ENCODE measurements around the gene EIF4E2. TPM values are rescaled to one million over a fixed set of nuclear protein-coding genes. Genes with fewer than 3 reads are reported as not detected.

Gene EIF4E2
- total RNA-seq, 3 donors from 2014 or later (not counting 1 experiment from before 2014, with no cell fraction given), result 62.2 to 67.6 (median 63.5) TPM

DNA sequence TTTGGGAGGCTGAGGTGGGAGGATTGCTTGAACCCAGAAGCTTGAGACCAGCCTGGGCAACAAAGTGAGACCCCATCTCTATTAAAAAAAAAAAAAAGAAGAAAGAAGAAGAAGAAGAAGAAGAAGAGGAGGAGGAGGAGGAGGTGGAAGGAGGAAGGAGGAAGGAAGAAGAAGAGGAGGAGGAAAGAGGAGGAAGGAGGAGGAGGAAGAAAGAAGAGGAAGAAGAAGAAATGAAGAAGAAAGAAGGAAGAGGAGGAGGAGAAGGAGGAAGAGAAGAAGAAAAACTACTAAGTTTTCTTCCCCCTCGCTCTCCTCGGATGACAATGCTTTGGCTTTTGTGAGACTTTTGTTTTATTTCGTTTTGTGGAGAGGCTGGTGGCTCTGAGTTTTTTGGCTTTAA lies 52.8 kb downstream of the EIF4E2 start:
- H3K36me3 Mint-ChIP-seq, result no peaks in the 10 kb centered on the region
- DNase-seq (no peak), ATAC-seq (no peak)
- WGBS (ENCODE audit: insufficient coverage), result no CpG with 5 or more reads among the region's 3 CpGs
- no peak overlapping the region for H3K27ac ChIP-seq (ENCODE audit: low read length)
- H3K27ac Mint-ChIP-seq, result no peak overlapping the region
- no peaks in the 10 kb centered on the region for H3K27me3 ChIP-seq (ENCODE audit: control insufficient read depth, insufficient read depth, low read length)
- intact Hi-C loops (cut with micrococcal nuclease), result loop anchor here (10.0 kb wide), 1 partner anchor 422 kb away; no protein-coding TSS in a partner anchor
- peak overlapping the region; percentile 56 for H3K4me3 Mint-ChIP-seq
- no peaks in the 10 kb centered on the region for H3K9me3 ChIP-seq (ENCODE audit: control insufficient read depth, insufficient read depth, low read length)
- peaks cover 6 to 14% of the 10 kb centered on the region in 2 donors for H3K27me3 Mint-ChIP-seq (ENCODE audit: low read depth in 2 of 2)
- H3K36me3 ChIP-seq (ENCODE audit: control insufficient read depth, insufficient read depth, low read length), result no peaks in the 10 kb centered on the region
- peaks cover 9% of the 10 kb centered on the region for H3K4me1 ChIP-seq (ENCODE audit: control insufficient read depth, insufficient read depth, low read length)
- no peaks in the 10 kb centered on the region for H3K9me3 Mint-ChIP-seq
- peaks cover 0 to 7% of the 10 kb centered on the region in 2 donors for H3K4me1 Mint-ChIP-seq
- TF ChIP-seq, protein P1, sequence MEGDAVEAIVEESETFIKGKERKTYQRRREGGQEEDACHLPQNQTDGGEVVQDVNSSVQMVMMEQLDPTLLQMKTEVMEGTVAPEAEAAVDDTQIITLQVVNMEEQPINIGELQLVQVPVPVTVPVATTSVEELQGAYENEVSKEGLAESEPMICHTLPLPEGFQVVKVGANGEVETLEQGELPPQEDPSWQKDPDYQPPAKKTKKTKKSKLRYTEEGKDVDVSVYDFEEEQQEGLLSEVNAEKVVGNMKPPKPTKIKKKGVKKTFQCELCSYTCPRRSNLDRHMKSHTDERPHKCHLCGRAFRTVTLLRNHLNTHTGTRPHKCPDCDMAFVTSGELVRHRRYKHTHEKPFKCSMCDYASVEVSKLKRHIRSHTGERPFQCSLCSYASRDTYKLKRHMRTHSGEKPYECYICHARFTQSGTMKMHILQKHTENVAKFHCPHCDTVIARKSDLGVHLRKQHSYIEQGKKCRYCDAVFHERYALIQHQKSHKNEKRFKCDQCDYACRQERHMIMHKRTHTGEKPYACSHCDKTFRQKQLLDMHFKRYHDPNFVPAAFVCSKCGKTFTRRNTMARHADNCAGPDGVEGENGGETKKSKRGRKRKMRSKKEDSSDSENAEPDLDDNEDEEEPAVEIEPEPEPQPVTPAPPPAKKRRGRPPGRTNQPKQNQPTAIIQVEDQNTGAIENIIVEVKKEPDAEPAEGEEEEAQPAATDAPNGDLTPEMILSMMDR (IDR thresholded peaks at IDR 0.05), result no peak
- H3K4me3 ChIP-seq (ENCODE audit: low read length), result no peak overlapping the region

DNA sequence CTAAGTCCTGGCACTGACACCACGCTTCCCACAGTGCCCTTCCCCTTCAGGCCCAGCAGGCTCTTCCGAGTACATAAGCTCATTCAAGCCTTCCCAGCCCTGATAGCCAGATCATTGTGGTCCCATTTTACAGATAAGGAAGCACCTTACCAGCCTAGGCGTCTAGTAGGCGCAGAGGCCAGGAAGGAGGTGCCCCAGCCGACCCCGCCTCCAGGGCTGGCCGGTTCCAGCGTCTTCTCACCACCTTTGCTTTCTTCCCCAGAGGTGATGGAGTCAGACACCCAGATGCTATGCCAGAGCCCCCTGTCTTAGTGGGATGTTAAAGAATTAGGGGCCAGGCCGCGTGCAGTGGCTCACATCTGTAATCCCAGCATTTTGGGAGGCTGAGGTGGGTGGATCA lies 54.0 kb downstream of the EIF4E2 start:
- intact Hi-C loops (cut with micrococcal nuclease), result loop anchor here (10.0 kb wide), 1 partner anchor 420 kb away; no protein-coding TSS in a partner anchor
- H3K9me3 ChIP-seq (ENCODE audit: control insufficient read depth, insufficient read depth, low read length), result no peaks in the 10 kb centered on the region
- H3K4me1 ChIP-seq (ENCODE audit: control insufficient read depth, insufficient read depth, low read length), result peaks cover 9% of the 10 kb centered on the region
- no peak overlapping the region for H3K4me3 ChIP-seq (ENCODE audit: low read length)
- no peaks in the 10 kb centered on the region for H3K27me3 ChIP-seq (ENCODE audit: control insufficient read depth, insufficient read depth, low read length)
- H3K9me3 Mint-ChIP-seq, result no peaks in the 10 kb centered on the region
- TF ChIP-seq, protein P1 (IDR thresholded peaks at IDR 0.05), result no peak
- 92% methylated on average over 8 of the region's 10 CpGs for WGBS (ENCODE audit: insufficient coverage)
- DNase-seq (no peak), ATAC-seq (no peak)
- peaks cover 6 to 14% of the 10 kb centered on the region in 2 donors for H3K27me3 Mint-ChIP-seq (ENCODE audit: low read depth in 2 of 2)
- peak overlapping the region; percentile 31 for H3K4me3 Mint-ChIP-seq
- no peaks in the 10 kb centered on the region for H3K36me3 ChIP-seq (ENCODE audit: control insufficient read depth, insufficient read depth, low read length)
- H3K27ac ChIP-seq (ENCODE audit: low read length), result no peak overlapping the region
- no peak overlapping the region for H3K27ac Mint-ChIP-seq
- peaks cover 0 to 7% of the 10 kb centered on the region in 2 donors for H3K4me1 Mint-ChIP-seq
- H3K36me3 Mint-ChIP-seq, result no peaks in the 10 kb centered on the region

DNA sequence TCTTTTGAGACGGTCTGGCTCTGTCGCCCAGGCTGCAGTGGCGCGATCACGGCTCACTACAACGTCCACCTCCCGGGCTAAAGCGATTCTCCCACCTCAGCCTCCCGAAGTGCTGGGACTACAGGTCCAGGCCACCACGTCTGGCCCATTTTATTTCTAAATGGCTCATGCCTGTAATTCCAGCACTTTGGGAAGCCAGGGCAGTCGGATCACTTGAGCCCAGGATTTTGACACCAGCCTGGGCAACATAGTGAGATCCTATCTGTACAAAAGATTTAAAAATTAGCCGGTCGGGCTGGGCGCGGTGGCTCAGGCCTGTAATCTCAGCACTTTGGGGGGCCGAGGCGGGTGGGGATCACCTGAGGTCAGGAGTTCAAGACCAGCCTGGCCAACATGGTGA lies 56.5 kb downstream of the EIF4E2 start:
- H3K36me3 Mint-ChIP-seq, result no peaks in the 10 kb centered on the region
- ATAC-seq, result no peak
- Histone ChIP-seq H3K4me1 (ENCODE audit: control insufficient read depth, insufficient read depth, low read length) (peaks cover 9% of the 10 kb centered on the region), H3K27me3 (ENCODE audit: control insufficient read depth, insufficient read depth, low read length) (no peaks in the 10 kb centered on the region), H3K36me3 (ENCODE audit: control insufficient read depth, insufficient read depth, low read length) (no peaks in the 10 kb centered on the region), H3K9me3 (ENCODE audit: control insufficient read depth, insufficient read depth, low read length) (no peaks in the 10 kb centered on the region), H3K4me3 (ENCODE audit: low read length) (no peak overlapping the region), H3K27ac (ENCODE audit: low read length) (no peak overlapping the region)
- H3K27me3 Mint-ChIP-seq (ENCODE audit: low read depth in 2 of 2), result peaks cover 6 to 14% of the 10 kb centered on the region in 2 donors
- no peak overlapping the region for H3K4me3 Mint-ChIP-seq
- H3K27ac Mint-ChIP-seq, result no peak overlapping the region
- 92% methylated on average over 17 of the region's 17 CpGs for WGBS (ENCODE audit: insufficient coverage)
- H3K4me1 Mint-ChIP-seq, result peaks cover 0 to 7% of the 10 kb centered on the region in 2 donors
- H3K9me3 Mint-ChIP-seq, result no peaks in the 10 kb centered on the region
- DNase-seq, result no peak
- TF ChIP-seq, protein P1 (IDR thresholded peaks at IDR 0.05), result no peak
- intact Hi-C loops (cut with micrococcal nuclease), result loop anchor here (2.0 to 10.0 kb wide), 2 partner anchors 418 to 1104 kb away; no protein-coding TSS in a partner anchor

- H3K27ac ChIP-seq (ENCODE audit: low read length), result no peak overlapping the region
- intact Hi-C loops (cut with micrococcal nuclease), result loop anchor here (10.0 kb wide), 1 partner anchor 415 kb away; no protein-coding TSS in a partner anchor
- H3K4me3 Mint-ChIP-seq, result no peak overlapping the region
- no peaks in the 10 kb centered on the region for H3K9me3 ChIP-seq (ENCODE audit: control insufficient read depth, insufficient read depth, low read length)
- H3K9me3 Mint-ChIP-seq, result no peaks in the 10 kb centered on the region
- no peaks in the 10 kb centered on the region for H3K36me3 Mint-ChIP-seq
- no peak overlapping the region for H3K4me3 ChIP-seq (ENCODE audit: low read length)
- no peaks in the 10 kb centered on the region for H3K27me3 ChIP-seq (ENCODE audit: control insufficient read depth, insufficient read depth, low read length)
- WGBS (ENCODE audit: insufficient coverage), result 92% methylated on average over 8 of the region's 8 CpGs
- peaks cover 9% of the 10 kb centered on the region for H3K4me1 ChIP-seq (ENCODE audit: control insufficient read depth, insufficient read depth, low read length)
- no peaks in the 10 kb centered on the region for H3K36me3 ChIP-seq (ENCODE audit: control insufficient read depth, insufficient read depth, low read length)
- DNase-seq, result no peak
- no peak for ATAC-seq
- peaks cover 0 to 7% of the 10 kb centered on the region in 2 donors for H3K4me1 Mint-ChIP-seq
- peaks cover 0 to under 1% of the 10 kb centered on the region in 2 donors for H3K27me3 Mint-ChIP-seq (ENCODE audit: low read depth in 2 of 2)
- TF ChIP-seq, protein P1 (IDR thresholded peaks at IDR 0.05), result no peak
- H3K27ac Mint-ChIP-seq, result no peak overlapping the region
Observed at GRCh38 chr2:232609607-232610006, 59.1 kb downstream of the EIF4E2 start.
